ENCODE measurements around the gene FAF1. TPM values are rescaled to one million over a fixed set of nuclear protein-coding genes. Genes with fewer than 3 reads are reported as not detected.

FAF1 gene
- total and polyA plus RNA-seq, 9 of the 15 experiments (the other 6 are each of a cell fraction or from before 2014, with no cell fraction given): 48.7 to 225 (median 118) TPM

GRCh38 chr1:50831300-50832061 is 128.6 kb downstream of the FAF1 start:
- WGBS (ENCODE audit: insufficient coverage, low coverage, missing lambda C conversion rate): 93% methylated on average over 5 of the region's 5 CpGs
- TF ChIP-seq CEBPB (tag; IDR thresholded peaks at IDR 0.05) (no peak), TRIM28 (IDR thresholded peaks at IDR 0.05) (0 out of 2 replicates have a peak, but pooled peaks have one; percentile 54), CBX3 (IDR thresholded peaks at IDR 0.05; ENCODE audit: borderline replicate concordance in 1 of 2, low read length in 2 of 2) (0 out of 3 replicates have a peak, but pooled peaks of 1 of the 2 experiments have one; percentile 35), SLC30A9 (CRISPR knock-in tag; IDR thresholded peaks at IDR 0.05) (no peak), BDP1 (IDR thresholded peaks at IDR 0.05; ENCODE audit: insufficient read depth, insufficient read length) (no peak)
- TF ChIP-seq, protein P1, sequence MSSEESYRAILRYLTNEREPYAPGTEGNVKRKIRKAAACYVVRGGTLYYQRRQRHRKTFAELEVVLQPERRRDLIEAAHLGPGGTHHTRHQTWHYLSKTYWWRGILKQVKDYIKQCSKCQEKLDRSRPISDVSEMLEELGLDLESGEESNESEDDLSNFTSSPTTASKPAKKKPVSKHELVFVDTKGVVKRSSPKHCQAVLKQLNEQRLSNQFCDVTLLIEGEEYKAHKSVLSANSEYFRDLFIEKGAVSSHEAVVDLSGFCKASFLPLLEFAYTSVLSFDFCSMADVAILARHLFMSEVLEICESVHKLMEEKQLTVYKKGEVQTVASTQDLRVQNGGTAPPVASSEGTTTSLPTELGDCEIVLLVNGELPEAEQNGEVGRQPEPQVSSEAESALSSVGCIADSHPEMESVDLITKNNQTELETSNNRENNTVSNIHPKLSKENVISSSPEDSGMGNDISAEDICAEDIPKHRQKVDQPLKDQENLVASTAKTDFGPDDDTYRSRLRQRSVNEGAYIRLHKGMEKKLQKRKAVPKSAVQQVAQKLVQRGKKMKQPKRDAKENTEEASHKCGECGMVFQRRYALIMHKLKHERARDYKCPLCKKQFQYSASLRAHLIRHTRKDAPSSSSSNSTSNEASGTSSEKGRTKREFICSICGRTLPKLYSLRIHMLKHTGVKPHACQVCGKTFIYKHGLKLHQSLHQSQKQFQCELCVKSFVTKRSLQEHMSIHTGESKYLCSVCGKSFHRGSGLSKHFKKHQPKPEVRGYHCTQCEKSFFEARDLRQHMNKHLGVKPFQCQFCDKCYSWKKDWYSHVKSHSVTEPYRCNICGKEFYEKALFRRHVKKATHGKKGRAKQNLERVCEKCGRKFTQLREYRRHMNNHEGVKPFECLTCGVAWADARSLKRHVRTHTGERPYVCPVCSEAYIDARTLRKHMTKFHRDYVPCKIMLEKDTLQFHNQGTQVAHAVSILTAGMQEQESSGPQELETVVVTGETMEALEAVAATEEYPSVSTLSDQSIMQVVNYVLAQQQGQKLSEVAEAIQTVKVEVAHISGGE (CRISPR knock-in tag; IDR thresholded peaks at IDR 0.05): no peak
- TF ChIP-seq, protein P2, sequence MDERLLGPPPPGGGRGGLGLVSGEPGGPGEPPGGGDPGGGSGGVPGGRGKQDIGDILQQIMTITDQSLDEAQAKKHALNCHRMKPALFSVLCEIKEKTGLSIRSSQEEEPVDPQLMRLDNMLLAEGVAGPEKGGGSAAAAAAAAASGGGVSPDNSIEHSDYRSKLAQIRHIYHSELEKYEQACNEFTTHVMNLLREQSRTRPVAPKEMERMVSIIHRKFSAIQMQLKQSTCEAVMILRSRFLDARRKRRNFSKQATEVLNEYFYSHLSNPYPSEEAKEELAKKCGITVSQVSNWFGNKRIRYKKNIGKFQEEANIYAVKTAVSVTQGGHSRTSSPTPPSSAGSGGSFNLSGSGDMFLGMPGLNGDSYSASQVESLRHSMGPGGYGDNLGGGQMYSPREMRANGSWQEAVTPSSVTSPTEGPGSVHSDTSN (CRISPR knock-in tag; IDR thresholded peaks at IDR 0.05; ENCODE audit: low read depth): no peak
- TF ChIP-seq, protein P2 (tag; conservative IDR thresholded peaks at IDR 0.05; ENCODE audit: low read depth): no peak
- DNase-seq (ENCODE audit: extremely low read depth in 1 of 4, low spot score in 3 of 4) (no peak), ATAC-seq (peak; percentile 71), FAIRE-seq (no peak)
- Histone ChIP-seq H3K27me3 (ENCODE audit: control insufficient read depth in 2 of 2, insufficient read depth in 2 of 2, low read length in 2 of 2) (no peaks in the 10 kb centered on the region), H3K79me2 (ENCODE audit: control insufficient read depth, insufficient read depth, low read length) (peaks cover 85% of the 10 kb centered on the region), H3K4me2 (ENCODE audit: insufficient read depth, low read length) (no peak overlapping the region), H3K4me1 (replicated peaks in 1 of 2; ENCODE audit: control insufficient read depth in 2 of 2, insufficient read depth in 2 of 2, low read length in 2 of 2) (no peaks in the 10 kb centered on the region), H3K9me1 (ENCODE audit: control insufficient read depth, insufficient read depth, low read length) (no peaks in the 10 kb centered on the region), H3K36me3 (ENCODE audit: control insufficient read depth, insufficient read depth, low read length) (peaks cover 9% of the 10 kb centered on the region), H3K9me3 (replicated peaks; ENCODE audit: control insufficient read depth, insufficient read depth, low read depth, low read length) (no peaks in the 10 kb centered on the region), H3K27ac (ENCODE audit: extremely low read depth, low read depth, low read length) (no peak overlapping the region), H2AFZ (ENCODE audit: low read depth, low read length) (no peak overlapping the region), H4K20me1 (replicated peaks; ENCODE audit: control insufficient read depth, insufficient read depth, low read length) (no peaks in the 10 kb centered on the region), H3K9ac (ENCODE audit: insufficient read depth in 1 of 2, low read depth in 2 of 2, low read length in 2 of 2) (no peak overlapping the region), H3K4me3 (no peak overlapping the region)
- ChIA-PET POLR2A (interaction anchor here (0.6 to 1.3 kb wide), 4 partner anchors 9 to 19 kb away, joined by 3 to 5 read pairs (median 3); no protein-coding TSS in a partner anchor), CTCF (ENCODE audit: low intra/inter-chr PET ratio) (no interaction called here)
- intact Hi-C loops (cut with micrococcal nuclease): no loop called here
- in situ Hi-C loops (cut with MboI): no loop called here
- no TSS peak for BruUV-seq (replicated peaks)

All from K562 (cell line).